Adipose tissue (tissue), 3 donors: ENCODE results near the gene PRSS56. TPM values are rescaled to one million over a fixed set of nuclear protein-coding genes. Genes with fewer than 3 reads are reported as not detected.
"Not testable (repeated sequence)": the region's sequence is repeated elsewhere in the genome, so short reads cannot be mapped to it uniquely, and the experiment has no call there.

Experiments
- H3K27ac ChIP-seq: one replicate; pipeline ENCODE4 v1.5.1; 2013; ENCODE audit warnings: low read depth, low read length
- WGBS, 3 donors: extraction: QIAGEN DNeasy Blood & Tissue Kit; methylation state at CpG; one replicate each; pipeline ENCODE4 v1.1.7; 2013; 5-methylcytosine and 5-hydroxymethylcytosine counted together
- polyA plus RNA-seq, 3 donors: library from polyadenylated mRNA; stranded (reverse); fragments of 200-250 nt; gene quantifications; one replicate each; pipeline ENCODE4 v1.2.3, GENCODE V29; 2013
- donor health status: healthy with polysubstance abuse.
- donor health status: Bipolar disorder and iron deficiency.
- donor health status: healthy.

The PRSS56 gene
- polyA plus RNA-seq, 3 donors = not detected

DNA sequence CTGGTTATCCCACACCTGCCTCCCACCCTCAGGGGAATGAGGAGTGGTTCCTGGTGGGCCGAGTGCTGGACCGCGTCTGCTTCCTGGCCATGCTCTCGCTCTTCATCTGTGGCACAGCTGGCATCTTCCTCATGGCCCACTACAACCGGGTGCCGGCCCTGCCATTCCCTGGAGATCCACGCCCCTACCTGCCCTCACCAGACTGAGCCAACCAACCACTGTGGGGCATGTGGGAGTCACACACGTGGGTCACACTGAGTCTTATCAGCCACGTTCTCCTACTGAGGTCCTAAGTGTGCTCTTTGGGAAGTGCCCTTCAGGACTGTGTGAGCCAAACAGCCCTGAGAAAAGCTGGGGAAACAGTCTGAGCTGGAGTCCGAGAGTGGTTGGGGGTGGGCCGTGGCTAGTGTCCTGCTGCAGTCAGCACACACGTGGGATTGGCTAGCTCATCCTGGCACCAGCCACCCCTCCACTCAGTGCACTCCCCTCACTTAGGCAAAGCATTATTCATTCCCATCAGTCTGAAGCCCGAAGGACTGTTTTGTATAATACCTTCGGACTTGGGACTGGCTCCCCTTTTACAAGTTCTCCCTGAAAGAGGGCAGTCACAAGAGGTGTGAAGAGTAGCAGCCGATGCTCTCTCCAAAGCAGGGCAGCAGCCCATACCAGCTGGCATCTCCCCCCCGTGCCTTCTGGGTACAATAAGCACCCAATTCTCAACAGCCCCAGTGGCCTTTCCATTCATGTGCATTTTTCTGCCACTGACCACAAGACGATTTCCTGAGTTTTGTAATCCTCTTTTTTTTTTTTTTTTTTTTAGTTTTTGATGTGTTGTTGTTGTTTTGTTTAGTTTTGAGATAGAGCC lies 25.6 kb downstream of the PRSS56 start:
- 84 to 89% (median 87%) methylated on average over 16 to 17 of the region's 17 CpGs for WGBS, 3 donors
- no peak overlapping the region for H3K27ac ChIP-seq

- 93 to 99% (median 94%) methylated on average over 6 of the region's 6 CpGs for WGBS, 3 donors
- H3K27ac ChIP-seq = no peak overlapping the region
These were observed 27.8 kb downstream of the PRSS56 start for GRCh38 chr2:232547991-232548390.

- whole genome bisulfite sequencing, 3 donors = 31 to 40% (median 38%) methylated on average over 21 of the region's 21 CpGs
- H3K27ac ChIP-seq = no peak overlapping the region
These were observed 29.6 kb downstream of the PRSS56 start for GRCh38 chr2:232549655-232550353.

- H3K27ac ChIP-seq = peak within 1 kb of the TSS; percentile 94
- WGBS, 3 donors = 0 to 1% (median 1%) methylated on average over 64 to 81 of the region's 81 CpGs
These were observed 30.4 kb downstream of the PRSS56 start, which contains the start of the genes EIF4E2 and TIGD1 for GRCh38 chr2:232550354-232551249. EIF4E2 (plus strand) TSS chr2:232550689; CDS start chr2:232550725, 36 bp downstream. TIGD1 (minus strand) TSS chr2:232550557; CDS start chr2:232549882, 675 bp downstream.

DNA sequence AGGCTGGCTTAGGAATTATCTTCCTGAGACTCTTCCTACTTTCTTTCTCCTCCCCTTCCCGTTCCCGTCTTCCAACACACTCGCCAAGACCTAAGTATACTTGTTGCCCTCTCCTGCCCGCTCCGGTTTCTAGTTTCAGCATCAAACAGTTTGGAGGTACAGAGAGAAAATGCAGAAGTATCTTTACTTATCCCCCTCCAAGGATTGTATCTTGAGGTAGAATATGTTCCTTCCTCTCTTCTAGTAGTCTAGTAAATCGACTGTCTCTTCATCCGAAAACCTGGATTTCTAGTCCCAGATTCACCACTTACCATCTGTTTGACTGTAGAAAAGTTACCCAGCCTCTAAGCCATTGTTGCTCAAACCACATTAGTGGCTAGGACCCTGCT lies 31.1 kb downstream of the PRSS56 start:
- WGBS, 3 donors = 7 to 9% (median 8%) methylated on average over 7 of the region's 7 CpGs
- peak overlapping the region; percentile 94 for H3K27ac ChIP-seq

GRCh38 chr2:232551776-232552175 lies 31.6 kb downstream of the PRSS56 start:
- no peak overlapping the region for H3K27ac ChIP-seq
- WGBS, 3 donors = 90 to 93% (median 92%) methylated on average over 4 of the region's 4 CpGs

DNA sequence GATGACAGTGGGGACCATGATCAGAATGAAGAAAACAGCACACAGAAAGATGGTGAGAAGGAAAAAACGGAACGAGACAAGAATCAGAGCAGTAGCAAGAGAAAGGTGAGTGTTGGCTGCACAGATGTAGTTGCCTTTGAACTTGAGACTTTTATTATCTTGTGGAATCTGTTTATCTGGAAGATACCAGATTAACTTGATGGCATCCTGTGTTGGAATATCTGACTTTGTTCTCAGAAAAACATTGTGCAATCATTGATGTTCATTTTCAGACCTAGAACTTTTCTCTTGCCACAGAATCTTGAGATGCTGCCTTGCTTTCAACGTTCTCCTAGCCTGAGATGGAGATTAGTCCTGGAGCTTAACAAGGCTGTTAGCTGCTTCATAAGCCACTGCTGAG lies 36.2 kb downstream of the PRSS56 start:
- 76 to 81% (median 80%) methylated on average over 3 of the region's 3 CpGs for WGBS, 3 donors
- no peak overlapping the region for H3K27ac ChIP-seq

- H3K27ac ChIP-seq = no peak overlapping the region
- 82 to 90% (median 85%) methylated on average over 8 of the region's 8 CpGs for WGBS, 3 donors
These were observed 42.4 kb downstream of the PRSS56 start for GRCh38 chr2:232562515-232563151.

DNA sequence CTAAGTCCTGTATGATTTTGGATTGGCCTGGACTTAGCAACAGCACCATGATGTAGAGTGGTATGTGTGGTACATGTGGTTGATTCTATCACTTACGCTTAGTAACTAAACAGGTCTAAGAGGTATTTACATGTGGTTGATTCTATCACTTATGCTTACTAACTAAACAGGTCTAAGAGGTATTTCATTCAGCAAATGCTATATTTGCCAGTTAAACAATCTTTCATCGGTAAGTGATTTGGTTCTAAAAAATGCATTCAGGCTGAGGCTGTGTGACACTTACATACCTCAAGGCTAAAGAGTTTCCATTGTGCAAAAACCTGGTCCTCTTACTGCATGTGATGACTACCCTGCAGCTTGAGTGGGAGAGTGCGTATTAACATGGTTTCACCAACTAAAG lies 43.4 kb downstream of the PRSS56 start:
- no peak overlapping the region for H3K27ac ChIP-seq
- 45 to 66% (median 61%) methylated on average over 3 of the region's 3 CpGs for WGBS, 3 donors

- H3K27ac ChIP-seq = no peak overlapping the region
These were observed 47.5 kb downstream of the PRSS56 start for GRCh38 chr2:232567721-232568120.

- WGBS, 3 donors = 66 to 82% (median 68%) methylated on average over 5 of the region's 5 CpGs
- H3K27ac ChIP-seq = no peak overlapping the region
These were observed 48.0 kb downstream of the PRSS56 start for GRCh38 chr2:232568161-232568560.

GRCh38 chr2:232569541-232569940 lies 49.4 kb downstream of the PRSS56 start:
- H3K27ac ChIP-seq = no peak overlapping the region
- WGBS, 3 donors = 93 to 96% (median 94%) methylated on average over 9 of the region's 9 CpGs

GRCh38 chr2:232570481-232570880 lies 50.3 kb downstream of the PRSS56 start:
- 95 to 96% (median 96%) methylated on average over 6 of the region's 6 CpGs for WGBS, 3 donors
- not testable (repeated sequence) for H3K27ac ChIP-seq

DNA sequence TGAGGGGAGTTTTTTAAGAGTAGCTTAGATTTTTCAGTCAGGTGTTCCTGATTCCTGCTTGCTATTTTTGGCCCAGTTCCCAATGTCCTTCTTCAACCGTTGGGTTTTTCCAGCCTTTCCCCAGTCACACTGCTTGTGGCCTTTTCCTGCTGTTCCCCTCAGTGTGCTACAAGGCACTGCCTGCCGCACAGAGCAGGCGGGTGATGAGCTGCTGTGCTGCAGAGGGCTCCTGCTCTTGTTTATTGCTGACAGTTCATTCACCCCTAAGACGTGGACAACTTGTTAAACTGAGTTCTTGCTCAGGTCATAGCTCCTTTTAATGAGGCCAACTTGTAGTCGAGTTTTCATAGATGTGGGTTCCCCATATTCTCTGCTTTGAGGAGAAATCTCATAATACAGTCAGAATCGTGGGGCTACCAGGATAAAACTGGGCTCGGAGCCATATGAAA lies 50.9 kb downstream of the PRSS56 start:
- 71 to 79% (median 73%) methylated on average over 7 of the region's 7 CpGs for WGBS, 3 donors
- H3K27ac ChIP-seq = no peak overlapping the region

DNA sequence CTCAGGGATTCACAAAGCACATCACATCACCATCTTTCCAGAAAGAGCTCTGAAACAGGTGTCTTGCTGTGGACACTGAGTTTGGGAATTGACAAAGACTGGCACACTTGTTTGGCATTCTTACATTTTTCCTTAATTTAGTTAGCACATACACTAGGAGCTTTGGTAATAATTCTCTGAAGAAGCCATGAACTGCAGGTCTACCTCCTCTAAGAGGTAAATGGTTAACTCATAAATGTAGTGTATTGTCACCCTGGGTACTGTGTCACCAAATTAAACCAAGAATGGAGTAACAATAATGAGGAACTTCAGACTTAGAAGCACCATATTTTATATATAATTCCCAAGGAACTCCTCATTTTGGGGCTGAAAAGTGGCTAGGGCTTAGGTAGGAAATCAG lies 52.9 kb downstream of the PRSS56 start:
- no peak overlapping the region for H3K27ac ChIP-seq

DNA sequence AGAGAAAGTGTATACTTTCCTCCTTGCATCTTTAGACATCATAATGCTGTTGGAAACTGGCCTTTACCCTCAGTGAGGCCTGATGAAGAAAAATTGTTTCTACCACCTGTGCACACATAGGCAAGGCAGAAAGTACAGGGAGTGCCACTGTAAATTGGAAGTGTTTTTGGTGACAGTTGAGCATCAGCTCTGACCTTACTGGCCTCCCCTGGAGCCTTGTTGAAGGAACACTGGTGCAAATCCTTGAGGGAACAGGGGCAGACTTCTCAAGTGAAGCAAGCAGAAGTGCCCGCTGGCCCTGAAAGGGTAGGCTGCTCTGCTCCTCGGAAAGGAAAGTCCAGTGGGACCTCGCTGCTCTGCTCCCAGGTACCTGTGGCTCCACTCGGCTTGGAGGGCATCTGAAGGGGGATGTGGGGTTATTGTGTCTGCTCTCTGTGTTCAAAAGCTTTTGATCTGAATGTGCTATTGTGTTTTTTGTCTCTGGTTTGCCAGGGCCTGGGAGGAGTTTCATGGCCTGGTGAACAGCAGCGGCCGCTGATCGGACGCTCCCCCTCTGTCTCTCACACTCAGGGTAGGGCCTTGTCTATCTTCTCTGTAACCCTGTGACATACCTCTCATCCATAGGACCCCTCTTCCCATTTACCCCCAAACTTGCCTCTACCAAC lies 53.7 kb downstream of the PRSS56 start:
- WGBS, 3 donors = 93 to 97% (median 93%) methylated on average over 8 of the region's 8 CpGs
- no peak overlapping the region for H3K27ac ChIP-seq

DNA sequence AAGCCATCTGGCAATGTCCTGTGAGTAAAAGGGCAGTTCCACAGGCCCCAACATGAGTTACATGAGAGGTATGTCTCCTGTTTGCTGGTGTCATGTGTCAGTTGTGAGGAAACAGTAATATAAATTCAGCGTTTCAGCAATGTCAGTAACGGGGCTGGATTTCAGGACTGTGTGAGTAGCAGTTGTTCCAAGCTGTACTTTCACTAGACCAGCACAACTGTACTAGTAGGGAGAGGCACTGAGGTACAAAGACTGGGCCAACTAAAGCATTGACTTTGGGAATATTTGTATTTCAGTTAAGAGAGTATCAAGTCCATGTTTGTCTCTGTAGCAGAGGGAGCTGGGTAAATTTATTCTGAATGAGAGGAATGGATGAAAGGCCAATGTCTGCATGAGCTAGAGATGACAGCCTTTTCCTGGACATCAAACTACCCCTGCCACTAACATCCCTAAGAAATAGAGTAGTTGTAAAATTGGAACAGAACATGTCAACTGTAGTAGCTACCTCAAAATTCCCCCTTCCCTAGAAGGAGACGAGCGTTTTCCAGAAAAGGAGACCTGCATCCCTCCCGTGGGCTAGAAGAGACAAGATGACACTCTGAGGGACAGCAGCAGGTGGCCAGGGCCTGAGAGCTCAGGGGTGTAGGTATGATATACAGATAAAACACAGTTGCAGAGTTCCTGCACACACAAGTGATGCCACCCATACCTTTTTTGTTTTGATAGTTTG lies 54.7 kb downstream of the PRSS56 start:
- no peak overlapping the region for H3K27ac ChIP-seq
- WGBS, 3 donors = 90 to 96% (median 92%) methylated on average over 5 of the region's 5 CpGs
